GM10266 (cell line): ENCODE data around the gene ITPKC.
"Not testable (repeated sequence)": the region's sequence is repeated elsewhere in the genome, so short reads cannot be mapped to it uniquely, and the experiment has no call there.

Source experiments
- DNase-seq: peaks from one replicate; pipeline ENCODE4 v3.0.0; 2012; ENCODE audit errors: extremely low spot score
- TF ChIP-seq, protein P1 (sequence below): IDR thresholded peaks from 2 replicates; pipeline ENCODE4 v1.5.1; 2012; ENCODE audit warnings: mild to moderate bottlenecking, low read depth; ENCODE audit not compliant: control insufficient read depth, insufficient read depth; ENCODE audit errors: missing control alignments

Gene ITPKC

DNA sequence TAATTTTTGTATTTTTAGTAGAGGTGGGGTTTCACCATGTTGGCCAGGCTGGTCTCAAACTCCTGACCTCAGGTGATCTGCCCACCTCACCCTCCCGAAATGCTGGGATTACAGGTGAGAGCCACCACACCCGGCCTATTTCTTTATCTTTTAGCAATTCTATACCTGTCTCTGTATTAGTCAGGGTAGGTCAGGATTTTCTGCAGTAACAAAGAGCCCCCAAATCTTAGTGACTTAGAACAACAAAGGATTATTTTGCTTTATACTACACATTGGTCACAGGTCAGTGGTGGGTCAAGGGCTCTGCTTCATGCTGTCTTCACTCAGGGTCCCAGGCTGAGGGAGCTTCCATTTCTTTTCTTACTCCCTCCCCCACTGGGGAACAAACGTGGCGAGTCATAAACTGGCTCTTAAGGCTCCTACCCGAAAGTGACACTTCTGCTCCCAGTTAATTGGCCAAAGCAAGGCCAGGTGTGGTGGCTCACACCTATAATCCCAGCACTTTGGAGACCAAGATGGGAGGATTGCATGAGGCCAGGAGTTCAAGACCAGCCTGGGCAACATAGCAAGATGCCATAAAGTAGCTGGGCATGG is 6.8 kb downstream of the ITPKC start:
- TF ChIP-seq, protein P1, sequence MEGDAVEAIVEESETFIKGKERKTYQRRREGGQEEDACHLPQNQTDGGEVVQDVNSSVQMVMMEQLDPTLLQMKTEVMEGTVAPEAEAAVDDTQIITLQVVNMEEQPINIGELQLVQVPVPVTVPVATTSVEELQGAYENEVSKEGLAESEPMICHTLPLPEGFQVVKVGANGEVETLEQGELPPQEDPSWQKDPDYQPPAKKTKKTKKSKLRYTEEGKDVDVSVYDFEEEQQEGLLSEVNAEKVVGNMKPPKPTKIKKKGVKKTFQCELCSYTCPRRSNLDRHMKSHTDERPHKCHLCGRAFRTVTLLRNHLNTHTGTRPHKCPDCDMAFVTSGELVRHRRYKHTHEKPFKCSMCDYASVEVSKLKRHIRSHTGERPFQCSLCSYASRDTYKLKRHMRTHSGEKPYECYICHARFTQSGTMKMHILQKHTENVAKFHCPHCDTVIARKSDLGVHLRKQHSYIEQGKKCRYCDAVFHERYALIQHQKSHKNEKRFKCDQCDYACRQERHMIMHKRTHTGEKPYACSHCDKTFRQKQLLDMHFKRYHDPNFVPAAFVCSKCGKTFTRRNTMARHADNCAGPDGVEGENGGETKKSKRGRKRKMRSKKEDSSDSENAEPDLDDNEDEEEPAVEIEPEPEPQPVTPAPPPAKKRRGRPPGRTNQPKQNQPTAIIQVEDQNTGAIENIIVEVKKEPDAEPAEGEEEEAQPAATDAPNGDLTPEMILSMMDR: no peak
- no peak for DNase-seq

GRCh38 chr19:40724315-40724714 is 7.4 kb downstream of the ITPKC start:
- DNase-seq: no peak
- TF ChIP-seq, protein P1: no peak

DNA sequence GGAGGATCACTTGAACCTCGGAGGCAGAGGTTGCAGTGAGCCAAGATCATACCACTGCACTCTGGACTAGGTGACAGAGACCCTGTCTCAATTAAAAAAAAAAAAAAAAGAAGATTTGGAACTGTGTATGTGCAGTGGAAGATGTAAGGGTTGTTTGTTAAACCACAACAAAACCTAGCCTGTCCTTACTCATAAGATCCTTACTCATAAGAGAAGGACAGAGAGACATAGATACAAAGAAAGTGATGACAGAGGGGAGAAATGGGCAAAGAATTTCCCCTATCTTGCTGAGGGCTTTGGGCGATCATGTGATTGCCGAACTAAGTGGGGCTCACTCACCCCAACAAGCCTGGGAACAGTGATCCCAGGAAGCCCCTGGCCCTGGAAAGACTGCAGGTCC is 7.9 kb downstream of the ITPKC start:
- TF ChIP-seq, protein P1: no peak

DNA sequence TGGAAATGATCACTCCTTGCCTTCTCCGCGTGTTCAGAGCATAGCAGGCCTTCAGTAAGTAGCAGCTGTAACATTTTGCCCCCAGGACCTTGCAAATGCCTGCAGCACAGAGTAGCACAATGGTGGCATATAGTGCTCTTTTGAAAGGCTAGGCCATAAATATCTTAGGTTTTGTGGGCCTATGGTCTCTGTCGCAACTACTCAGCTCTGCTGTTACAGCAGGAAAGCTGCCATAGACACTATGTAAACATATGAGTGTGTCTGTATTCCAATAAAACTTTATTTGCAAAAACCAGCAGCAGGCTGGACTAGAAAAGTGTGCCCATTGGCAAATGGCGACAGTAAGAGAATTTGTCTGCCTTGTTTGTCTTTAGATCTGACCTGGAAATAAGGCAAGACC is 9.4 kb downstream of the ITPKC start:
- no peak for DNase-seq
- TF ChIP-seq, protein P1: no peak

More for the DNA sequence above, 7.9 kb downstream of the ITPKC start:
- no peak for DNase-seq

- DNase-seq: not testable (repeated sequence)
Observed at GRCh38 chr19:40730065-40730464, 13.2 kb downstream of the ITPKC start.

- DNase-seq: not testable (repeated sequence)
Observed at GRCh38 chr19:40732304-40732703, 15.4 kb downstream of the ITPKC start.

GRCh38 chr19:40733149-40733548 is 16.2 kb downstream of the ITPKC start:
- TF ChIP-seq, protein P1: no peak

GRCh38 chr19:40735013-40735771 is 18.3 kb downstream of the ITPKC start:
- TF ChIP-seq, protein P1: no peak

More at GRCh38 chr19:40733149-40733548, 16.2 kb downstream of the ITPKC start:
- no peak for DNase-seq

More at GRCh38 chr19:40735013-40735771, 18.3 kb downstream of the ITPKC start:
- DNase-seq: no peak
